Measurements from ENCODE around the gene WASF2.
"Not testable (repeated sequence)": the region's sequence is repeated elsewhere in the genome, so short reads cannot be mapped to it uniquely, and the experiment has no call there.

The WASF2 gene

GRCh38 chr1:27521336-27521831, 31.4 kb upstream of the WASF2 start:
- DNase-seq, result peak; percentile 66

- DNase-seq, result no peak
Measured at GRCh38 chr1:27520651-27521050, 30.7 kb upstream of the WASF2 start.

- DNase-seq, result no peak
Measured at GRCh38 chr1:27519331-27520258, 29.6 kb upstream of the WASF2 start.

GRCh38 chr1:27518808-27519207, 28.8 kb upstream of the WASF2 start:
- DNase-seq, result no peak

- no peak for DNase-seq
Measured at GRCh38 chr1:27517907-27518718, 28.1 kb upstream of the WASF2 start.

- no peak for DNase-seq
Measured at GRCh38 chr1:27517301-27517700, 27.3 kb upstream of the WASF2 start.

GRCh38 chr1:27515626-27516025, 25.7 kb upstream of the WASF2 start:
- DNase-seq, result no peak

- no peak for DNase-seq
Measured at GRCh38 chr1:27513958-27514357, 24.0 kb upstream of the WASF2 start.

GRCh38 chr1:27513528-27513927, 23.6 kb upstream of the WASF2 start:
- no peak for DNase-seq

- DNase-seq, result no peak
Measured at GRCh38 chr1:27509127-27510080, 19.4 kb upstream of the WASF2 start.

GRCh38 chr1:27507960-27508665, 18.1 kb upstream of the WASF2 start:
- no peak for DNase-seq

- DNase-seq, result no peak
Measured at GRCh38 chr1:27506703-27507102, 16.7 kb upstream of the WASF2 start.

- no peak for DNase-seq
Measured at GRCh38 chr1:27505420-27505680, 15.4 kb upstream of the WASF2 start.

- DNase-seq, result no peak
Measured at GRCh38 chr1:27504588-27505419, 14.8 kb upstream of the WASF2 start.

GRCh38 chr1:27503844-27504587, 14.0 kb upstream of the WASF2 start:
- no peak for DNase-seq

- no peak for DNase-seq
Measured at GRCh38 chr1:27503033-27503432, 13.1 kb upstream of the WASF2 start.

GRCh38 chr1:27501159-27501558, 11.2 kb upstream of the WASF2 start:
- DNase-seq, result not testable (repeated sequence)

- no peak for DNase-seq
Measured at GRCh38 chr1:27499142-27499541, 9.2 kb upstream of the WASF2 start.

GRCh38 chr1:27496604-27497155, 6.7 kb upstream of the WASF2 start:
- no peak for DNase-seq

- no peak for DNase-seq
Measured at GRCh38 chr1:27492796-27493195, 2.8 kb upstream of the WASF2 start.

Measured in activated CD4-positive, alpha-beta T cell treated with anti-CD3 and anti-CD28 coated beads for 48 hours (primary cell).